Measurements from ENCODE around the gene SETD3.

DNA sequence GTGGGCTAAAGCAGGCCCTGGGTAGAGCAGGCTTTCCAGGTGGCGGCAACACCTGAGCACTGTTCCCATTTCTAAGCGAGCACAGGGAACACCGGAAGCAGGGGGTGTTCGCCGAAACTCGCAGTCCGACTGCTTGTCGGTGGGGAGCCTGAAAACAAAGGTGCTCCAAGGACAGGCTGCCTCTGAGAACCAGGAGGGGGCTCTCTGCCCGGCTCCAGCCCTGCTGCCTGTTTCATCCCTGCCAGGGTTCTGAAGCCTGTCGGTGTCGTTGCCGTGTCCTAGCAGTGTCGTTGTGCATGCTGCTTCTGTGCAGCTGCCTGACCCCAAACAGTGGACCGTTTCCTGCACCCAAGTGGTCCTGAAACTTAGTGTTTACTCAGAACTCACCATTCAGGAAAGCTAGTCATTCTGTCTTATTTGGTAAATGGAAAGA is 22.3 kb upstream of the SETD3 start:
- no peak for TF ChIP-seq EZH2 (IDR thresholded peaks at IDR 0.05; ENCODE audit: low read length)
- TF ChIP-seq, protein P1, sequence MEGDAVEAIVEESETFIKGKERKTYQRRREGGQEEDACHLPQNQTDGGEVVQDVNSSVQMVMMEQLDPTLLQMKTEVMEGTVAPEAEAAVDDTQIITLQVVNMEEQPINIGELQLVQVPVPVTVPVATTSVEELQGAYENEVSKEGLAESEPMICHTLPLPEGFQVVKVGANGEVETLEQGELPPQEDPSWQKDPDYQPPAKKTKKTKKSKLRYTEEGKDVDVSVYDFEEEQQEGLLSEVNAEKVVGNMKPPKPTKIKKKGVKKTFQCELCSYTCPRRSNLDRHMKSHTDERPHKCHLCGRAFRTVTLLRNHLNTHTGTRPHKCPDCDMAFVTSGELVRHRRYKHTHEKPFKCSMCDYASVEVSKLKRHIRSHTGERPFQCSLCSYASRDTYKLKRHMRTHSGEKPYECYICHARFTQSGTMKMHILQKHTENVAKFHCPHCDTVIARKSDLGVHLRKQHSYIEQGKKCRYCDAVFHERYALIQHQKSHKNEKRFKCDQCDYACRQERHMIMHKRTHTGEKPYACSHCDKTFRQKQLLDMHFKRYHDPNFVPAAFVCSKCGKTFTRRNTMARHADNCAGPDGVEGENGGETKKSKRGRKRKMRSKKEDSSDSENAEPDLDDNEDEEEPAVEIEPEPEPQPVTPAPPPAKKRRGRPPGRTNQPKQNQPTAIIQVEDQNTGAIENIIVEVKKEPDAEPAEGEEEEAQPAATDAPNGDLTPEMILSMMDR (optimal IDR thresholded peaks at IDR 0.05 in 1 of 3, IDR thresholded peaks at IDR 0.05 in 1 of 3, conservative IDR thresholded peaks at IDR 0.05 in 1 of 3; ENCODE audit: extremely low read depth in 1 of 3, insufficient read depth in 2 of 3, low read length in 3 of 3) = no peak

Measured in keratinocyte (primary cell).